ENCODE results near the gene U2AF1L4. TPM values are rescaled to one million over a fixed set of nuclear protein-coding genes. Genes with fewer than 3 reads are reported as not detected.

U2AF1L4 gene
- total RNA-seq, 1 donor from 2014 or later: 19.4 TPM

- Mint-ChIP-seq H3K4me1 (no peaks in the 10 kb centered on the region), H3K27me3 (ENCODE audit: low read depth) (no peaks in the 10 kb centered on the region), H3K4me3 (no peak overlapping the region), H3K9me3 (no peaks in the 10 kb centered on the region), H3K27ac (ENCODE audit: unreplicated experiment) (no peak overlapping the region), H3K36me3 (ENCODE audit: low read depth) (peaks cover 15% of the 10 kb centered on the region)
- no peak for DNase-seq (ENCODE audit: low read depth, low spot score)
- no peak for TF ChIP-seq CTCF (conservative IDR thresholded peaks at IDR 0.05)
Measured at GRCh38 chr19:35729763-35730162, 15.5 kb downstream of the U2AF1L4 start.

- H3K4me1 Mint-ChIP-seq: no peaks in the 10 kb centered on the region
- peaks cover 8% of the 10 kb centered on the region for H3K36me3 Mint-ChIP-seq (ENCODE audit: low read depth)
- TF ChIP-seq CTCF (conservative IDR thresholded peaks at IDR 0.05): no peak
- no peak for DNase-seq (ENCODE audit: low read depth, low spot score)
- no peaks in the 10 kb centered on the region for H3K27me3 Mint-ChIP-seq (ENCODE audit: low read depth)
- no peak overlapping the region for H3K27ac Mint-ChIP-seq (ENCODE audit: unreplicated experiment)
- H3K9me3 Mint-ChIP-seq: no peaks in the 10 kb centered on the region
- no peak overlapping the region for H3K4me3 Mint-ChIP-seq
Measured at GRCh38 chr19:35729021-35729420, 16.2 kb downstream of the U2AF1L4 start.

- Mint-ChIP-seq H3K4me3 (no peak overlapping the region), H3K27ac (ENCODE audit: unreplicated experiment) (peak overlapping the region; percentile 87), H3K4me1 (no peaks in the 10 kb centered on the region), H3K9me3 (no peaks in the 10 kb centered on the region), H3K36me3 (ENCODE audit: low read depth) (peaks cover 8% of the 10 kb centered on the region), H3K27me3 (ENCODE audit: low read depth) (no peaks in the 10 kb centered on the region)
- no peak for DNase-seq (ENCODE audit: low read depth, low spot score)
- TF ChIP-seq CTCF (conservative IDR thresholded peaks at IDR 0.05): no peak
Measured at GRCh38 chr19:35727956-35728706, 17.1 kb downstream of the U2AF1L4 start.

GRCh38 chr19:35727053-35727955 lies 17.9 kb downstream of the U2AF1L4 start:
- Mint-ChIP-seq H3K4me1 (no peaks in the 10 kb centered on the region), H3K4me3 (no peak overlapping the region), H3K27ac (ENCODE audit: unreplicated experiment) (no peak overlapping the region), H3K36me3 (ENCODE audit: low read depth) (peaks cover 8% of the 10 kb centered on the region), H3K9me3 (no peaks in the 10 kb centered on the region), H3K27me3 (ENCODE audit: low read depth) (no peaks in the 10 kb centered on the region)
- no peak for TF ChIP-seq CTCF (conservative IDR thresholded peaks at IDR 0.05)
- DNase-seq (ENCODE audit: low read depth, low spot score): no peak

GRCh38 chr19:35725216-35725861 lies 19.9 kb downstream of the U2AF1L4 start:
- Mint-ChIP-seq H3K36me3 (ENCODE audit: low read depth) (peaks cover 6% of the 10 kb centered on the region), H3K27ac (ENCODE audit: unreplicated experiment) (no peak overlapping the region), H3K27me3 (ENCODE audit: low read depth) (no peaks in the 10 kb centered on the region), H3K9me3 (no peaks in the 10 kb centered on the region), H3K4me3 (no peak overlapping the region), H3K4me1 (peaks cover under 1% of the 10 kb centered on the region)
- DNase-seq (ENCODE audit: low read depth, low spot score): no peak
- TF ChIP-seq CTCF (conservative IDR thresholded peaks at IDR 0.05): no peak

Data from neural crest cell (in vitro differentiated cells).